Keratinocyte (primary cell): Measurements from ENCODE around the gene ITGB5.

Source experiments
- EZH2 ChIP-seq: IDR thresholded peaks from one replicate; pipeline ENCODE4 v1.6.1; 2012; ENCODE audit warnings: inconsistent platforms, mild to moderate bottlenecking, low read length, moderate library complexity
- TF ChIP-seq, protein P1 (sequence below), 3 experiments: IDR thresholded peaks in 1 of 3; conservative IDR thresholded peaks in 1 of 3; optimal IDR thresholded peaks in 1 of 3; 2 replicates in 2 of 3; 3 replicates in 1 of 3; pipeline versions ENCODE3 to v1.5.1; 2011; ENCODE audit warnings: low read length in 3 of 3, mild to moderate bottlenecking in 3 of 3, moderate library complexity in 2 of 3, control low read depth in 1 of 3, inconsistent platforms in 1 of 3; ENCODE audit not compliant: insufficient read depth in 2 of 3; ENCODE audit errors: extremely low read depth in 1 of 3

DNA sequence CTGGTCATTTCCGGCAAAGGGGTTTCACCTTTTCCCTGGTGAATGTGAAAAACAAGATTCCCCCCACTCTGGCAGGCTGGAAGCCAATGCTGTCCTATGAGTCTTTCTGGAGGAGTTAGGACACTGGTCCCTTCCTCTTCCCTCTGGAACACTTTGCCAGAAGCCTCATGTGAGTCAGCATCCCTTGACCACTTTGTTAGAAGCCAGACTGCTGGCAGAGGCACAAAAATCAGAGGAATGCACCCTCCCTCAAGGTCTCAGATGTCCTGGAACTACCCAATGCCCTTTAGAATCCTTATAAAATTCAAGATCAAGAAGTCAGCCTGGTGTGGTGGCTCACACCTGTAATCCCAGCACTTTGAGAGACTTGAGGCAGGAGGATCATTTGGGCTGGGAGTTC lies 26.6 kb downstream of the ITGB5 start:
- TF ChIP-seq, protein P1, sequence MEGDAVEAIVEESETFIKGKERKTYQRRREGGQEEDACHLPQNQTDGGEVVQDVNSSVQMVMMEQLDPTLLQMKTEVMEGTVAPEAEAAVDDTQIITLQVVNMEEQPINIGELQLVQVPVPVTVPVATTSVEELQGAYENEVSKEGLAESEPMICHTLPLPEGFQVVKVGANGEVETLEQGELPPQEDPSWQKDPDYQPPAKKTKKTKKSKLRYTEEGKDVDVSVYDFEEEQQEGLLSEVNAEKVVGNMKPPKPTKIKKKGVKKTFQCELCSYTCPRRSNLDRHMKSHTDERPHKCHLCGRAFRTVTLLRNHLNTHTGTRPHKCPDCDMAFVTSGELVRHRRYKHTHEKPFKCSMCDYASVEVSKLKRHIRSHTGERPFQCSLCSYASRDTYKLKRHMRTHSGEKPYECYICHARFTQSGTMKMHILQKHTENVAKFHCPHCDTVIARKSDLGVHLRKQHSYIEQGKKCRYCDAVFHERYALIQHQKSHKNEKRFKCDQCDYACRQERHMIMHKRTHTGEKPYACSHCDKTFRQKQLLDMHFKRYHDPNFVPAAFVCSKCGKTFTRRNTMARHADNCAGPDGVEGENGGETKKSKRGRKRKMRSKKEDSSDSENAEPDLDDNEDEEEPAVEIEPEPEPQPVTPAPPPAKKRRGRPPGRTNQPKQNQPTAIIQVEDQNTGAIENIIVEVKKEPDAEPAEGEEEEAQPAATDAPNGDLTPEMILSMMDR (optimal IDR thresholded peaks at IDR 0.05 in 1 of 3, IDR thresholded peaks at IDR 0.05 in 1 of 3, conservative IDR thresholded peaks at IDR 0.05 in 1 of 3; ENCODE audit: extremely low read depth in 1 of 3, insufficient read depth in 2 of 3, low read length in 3 of 3) = no peak
- no peak for TF ChIP-seq EZH2
